Activated T-cell treated with anti-CD3 and anti-CD28 coated beads, Interleukin-2, amount 50 U/mL, for 4 hours (primary cell): Measurements from ENCODE around the gene CACNA1G. TPM values are rescaled to one million over a fixed set of nuclear protein-coding genes. Genes with fewer than 3 reads are reported as not detected.
A peak's percentile ranks its signal among the peaks of the same experiment; 100 is the strongest.

Experiments
- ATAC-seq, 2 donors: fragments of 200-7000 bp; cut with Tn5 transposase; one replicate each; pipeline ENCODE4 v1.10.0; 2021
- DNase-seq: peaks from one replicate; pipeline ENCODE4 v3.0.0-alpha.2; 2020
- H3K27me3 Mint-ChIP-seq: one replicate; pipeline ENCODE4 v1.8.0; 2021; ENCODE audit warnings: low read depth, mixed read lengths
- H3K36me3 Mint-ChIP-seq: one replicate; pipeline ENCODE4 v1.8.0; 2022; ENCODE audit warnings: mixed read lengths; ENCODE audit not compliant: insufficient read depth
- H3K4me1 Mint-ChIP-seq: one replicate; pipeline ENCODE4 v1.8.0; 2021; ENCODE audit warnings: low read depth, mixed read lengths
- H3K4me3 Mint-ChIP-seq: one replicate; pipeline ENCODE4 v1.8.0; 2021; ENCODE audit warnings: mild to moderate bottlenecking, moderate library complexity, mixed read lengths
- H3K9me3 Mint-ChIP-seq: one replicate; pipeline ENCODE4 v1.8.0; 2021; ENCODE audit warnings: mixed read lengths
- total RNA-seq, 3 donors: library from RNA; stranded (reverse); gene quantifications; one replicate each; pipeline ENCODE4 v1.2.1, GENCODE V29; 2021

The CACNA1G gene
- total RNA-seq, 3 donors from 2014 or later: 0.03 TPM; not detected in 2

GRCh38 chr17:50647187-50647586 is 86.7 kb downstream of the CACNA1G start:
- ATAC-seq (no peak), DNase-seq (no peak)
- no peaks in the 10 kb centered on the region for H3K36me3 Mint-ChIP-seq
- peaks cover 2% of the 10 kb centered on the region for H3K27me3 Mint-ChIP-seq
- H3K4me1 Mint-ChIP-seq: no peaks in the 10 kb centered on the region
- no peak overlapping the region for H3K4me3 Mint-ChIP-seq
- H3K9me3 Mint-ChIP-seq: no peaks in the 10 kb centered on the region

- H3K27me3 Mint-ChIP-seq: peaks cover 4% of the 10 kb centered on the region
- no peaks in the 10 kb centered on the region for H3K9me3 Mint-ChIP-seq
- DNase-seq (no peak), ATAC-seq (no peak)
- no peak overlapping the region for H3K4me3 Mint-ChIP-seq
- H3K4me1 Mint-ChIP-seq: no peaks in the 10 kb centered on the region
- no peaks in the 10 kb centered on the region for H3K36me3 Mint-ChIP-seq
Observed at GRCh38 chr17:50649042-50649908, 88.8 kb downstream of the CACNA1G start.

- no peak for ATAC-seq
- Mint-ChIP-seq H3K36me3 (no peaks in the 10 kb centered on the region), H3K4me3 (no peak overlapping the region), H3K27me3 (peaks cover 6% of the 10 kb centered on the region), H3K4me1 (no peaks in the 10 kb centered on the region), H3K9me3 (no peaks in the 10 kb centered on the region)
- DNase-seq: no peak
Observed at GRCh38 chr17:50651661-50652060, 91.1 kb downstream of the CACNA1G start.

- Mint-ChIP-seq H3K4me1 (no peaks in the 10 kb centered on the region), H3K4me3 (no peak overlapping the region), H3K36me3 (no peaks in the 10 kb centered on the region), H3K27me3 (peaks cover 11% of the 10 kb centered on the region), H3K9me3 (no peaks in the 10 kb centered on the region)
- no peak for DNase-seq
- ATAC-seq: no peak
Observed at GRCh38 chr17:50653738-50654137, 93.2 kb downstream of the CACNA1G start.

DNA sequence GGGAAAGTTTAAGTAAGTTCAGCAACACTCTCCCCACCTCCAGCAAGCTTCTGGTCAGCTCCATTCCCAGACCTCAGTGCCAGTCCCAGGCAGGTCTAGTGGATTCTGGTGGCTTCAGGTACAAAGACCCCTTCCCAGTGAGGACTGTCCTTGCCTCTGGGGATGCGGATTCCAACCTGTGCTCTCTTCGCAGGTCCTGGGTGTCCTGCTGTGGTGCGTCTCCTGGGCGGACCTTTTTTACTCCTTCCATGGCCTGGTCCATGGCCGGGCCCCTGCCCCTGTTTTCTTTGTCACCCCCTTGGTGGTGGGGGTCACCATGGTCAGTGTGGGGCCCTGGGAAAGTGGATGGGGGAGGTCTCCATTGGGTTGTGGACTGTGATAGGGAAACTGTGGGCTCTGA is 96.0 kb downstream of the CACNA1G start:
- DNase-seq (no peak), ATAC-seq (no peak)
- no peaks in the 10 kb centered on the region for H3K36me3 Mint-ChIP-seq
- H3K4me1 Mint-ChIP-seq: peaks cover 6% of the 10 kb centered on the region
- no peak overlapping the region for H3K4me3 Mint-ChIP-seq
- peaks cover 11% of the 10 kb centered on the region for H3K27me3 Mint-ChIP-seq
- H3K9me3 Mint-ChIP-seq: no peaks in the 10 kb centered on the region

DNA sequence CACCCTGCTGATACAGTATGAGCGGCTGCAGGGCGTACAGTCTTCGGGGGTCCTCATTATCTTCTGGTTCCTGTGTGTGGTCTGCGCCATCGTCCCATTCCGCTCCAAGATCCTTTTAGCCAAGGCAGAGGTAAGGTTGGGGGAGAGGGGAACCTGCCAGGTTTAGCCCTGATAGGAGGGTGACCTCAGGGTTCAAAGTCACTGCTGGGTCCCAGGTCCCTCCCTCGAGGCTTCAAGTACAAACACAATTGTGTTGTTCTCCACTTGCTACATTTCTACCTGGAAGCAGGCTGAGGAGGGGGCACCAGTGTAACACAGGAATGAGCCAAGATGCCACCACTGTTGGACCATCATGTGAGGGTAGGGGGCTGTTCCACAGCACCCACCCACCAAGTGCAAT is 96.5 kb downstream of the CACNA1G start:
- ATAC-seq (no peak), DNase-seq (no peak)
- Mint-ChIP-seq H3K27me3 (peaks cover 13% of the 10 kb centered on the region), H3K4me3 (no peak overlapping the region), H3K36me3 (no peaks in the 10 kb centered on the region), H3K4me1 (peaks cover 11% of the 10 kb centered on the region), H3K9me3 (no peaks in the 10 kb centered on the region)

DNA sequence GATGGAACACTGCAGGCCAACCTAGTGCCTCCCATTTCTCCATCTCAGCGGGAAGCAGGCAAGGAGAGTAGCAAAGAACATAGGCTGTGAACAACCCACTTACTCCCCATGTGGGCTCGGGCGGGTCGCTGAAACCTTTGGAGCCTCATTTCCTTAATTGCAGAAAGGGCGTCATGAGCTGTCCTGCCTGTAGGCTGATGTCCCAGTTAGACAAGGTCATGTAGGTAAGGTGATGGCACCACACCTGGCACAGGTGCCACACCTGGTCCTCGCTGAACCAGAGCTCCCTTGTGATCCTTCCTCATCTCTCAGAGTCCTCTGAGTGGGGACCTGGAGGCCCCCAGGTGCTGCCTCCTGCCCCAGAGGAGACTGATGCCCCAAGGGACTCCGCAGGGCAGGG is 97.1 kb downstream of the CACNA1G start:
- H3K36me3 Mint-ChIP-seq: no peaks in the 10 kb centered on the region
- peaks cover 13% of the 10 kb centered on the region for H3K27me3 Mint-ChIP-seq
- no peak overlapping the region for H3K4me3 Mint-ChIP-seq
- peaks cover 15% of the 10 kb centered on the region for H3K4me1 Mint-ChIP-seq
- H3K9me3 Mint-ChIP-seq: no peaks in the 10 kb centered on the region
- DNase-seq: no peak
- ATAC-seq: no peak

DNA sequence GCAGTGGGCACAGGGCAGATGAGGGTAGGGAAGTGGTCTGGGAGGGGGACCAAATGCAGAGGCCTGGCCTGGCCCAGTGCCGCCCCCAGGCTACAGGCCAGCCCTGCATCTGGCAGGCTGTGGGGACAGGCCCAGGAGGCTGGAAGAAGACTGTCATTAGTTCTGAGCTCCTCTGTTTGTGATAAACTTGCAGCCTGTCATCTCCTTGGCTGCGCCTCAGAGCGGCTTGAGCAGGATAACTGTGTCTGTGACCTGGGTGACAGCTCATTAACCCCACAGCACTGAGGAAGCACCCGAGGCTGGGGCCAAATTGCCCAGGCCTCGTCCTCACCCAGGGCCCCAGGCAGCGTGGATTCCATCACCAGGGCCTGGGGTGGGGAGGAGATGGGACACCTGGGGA is 98.1 kb downstream of the CACNA1G start:
- H3K4me3 Mint-ChIP-seq: no peak overlapping the region
- no peaks in the 10 kb centered on the region for H3K9me3 Mint-ChIP-seq
- peaks cover 15% of the 10 kb centered on the region for H3K4me1 Mint-ChIP-seq
- no peaks in the 10 kb centered on the region for H3K36me3 Mint-ChIP-seq
- H3K27me3 Mint-ChIP-seq: peaks cover 13% of the 10 kb centered on the region
- ATAC-seq (no peak), DNase-seq (no peak)

DNA sequence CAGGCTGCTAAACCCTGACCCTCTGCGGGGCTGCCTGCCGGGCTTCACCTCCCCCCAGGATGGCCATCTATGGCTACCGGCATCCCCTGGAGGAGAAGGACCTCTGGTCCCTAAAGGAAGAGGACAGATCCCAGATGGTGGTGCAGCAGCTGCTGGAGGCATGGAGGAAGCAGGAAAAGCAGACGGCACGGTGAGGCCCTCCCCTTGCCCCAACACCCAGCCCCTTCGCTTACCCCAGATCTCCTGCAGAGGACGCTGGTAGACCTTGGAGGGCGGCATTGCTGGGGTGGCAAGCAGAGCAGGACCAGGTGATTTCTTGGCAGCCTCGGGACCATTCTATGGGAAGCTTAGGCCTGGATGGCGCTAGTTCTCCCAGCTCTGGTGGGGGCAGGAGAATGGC is 98.7 kb downstream of the CACNA1G start:
- Mint-ChIP-seq H3K9me3 (no peaks in the 10 kb centered on the region), H3K36me3 (no peaks in the 10 kb centered on the region)

DNA sequence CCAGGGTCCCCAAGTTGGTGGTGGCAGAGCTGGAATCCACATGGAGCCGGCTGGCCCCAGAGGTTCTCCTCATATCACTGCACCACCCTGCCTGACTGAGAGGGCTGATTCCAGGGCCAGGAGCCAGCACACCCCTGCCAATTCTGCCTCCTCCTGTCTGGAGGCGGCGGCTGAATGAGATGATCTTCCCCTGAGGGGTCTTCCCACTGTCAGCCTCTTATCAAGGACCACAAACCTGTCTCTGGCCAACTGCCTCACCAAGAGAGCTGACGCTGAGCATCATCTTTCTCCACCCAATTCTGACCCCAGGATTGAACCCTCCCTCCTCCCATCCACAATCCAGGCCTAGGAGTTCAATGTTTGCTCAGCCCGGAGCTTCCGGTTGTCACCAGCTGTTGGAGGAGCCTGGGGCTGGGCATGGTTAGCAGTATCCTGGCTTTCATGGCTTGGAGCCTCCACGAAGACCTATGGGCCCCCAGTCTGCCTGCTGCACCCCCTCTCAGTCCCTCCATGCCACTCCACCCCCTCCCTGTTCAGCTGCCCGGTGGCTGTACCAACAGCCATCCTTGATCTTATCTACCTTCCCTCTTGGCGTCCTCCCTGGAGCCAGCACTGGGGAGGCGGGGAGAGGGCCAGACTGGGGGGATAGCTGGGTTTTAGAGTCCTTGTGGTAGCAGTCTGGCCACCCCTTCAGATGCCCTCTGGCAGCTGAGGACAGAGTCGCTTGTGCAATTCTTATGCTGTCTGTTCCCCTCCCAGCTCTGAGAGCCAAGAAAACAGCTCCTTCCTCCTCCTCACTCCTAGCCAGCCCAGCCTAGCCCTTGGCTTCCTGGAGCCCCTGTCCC is 99.7 kb downstream of the CACNA1G start:
- DNase-seq (no peak), ATAC-seq (no peak)
- Mint-ChIP-seq H3K9me3 (no peaks in the 10 kb centered on the region), H3K4me3 (no peak overlapping the region), H3K4me1 (peaks cover 15% of the 10 kb centered on the region), H3K27me3 (peaks cover 9% of the 10 kb centered on the region), H3K36me3 (no peaks in the 10 kb centered on the region)

More for the DNA sequence above, 98.7 kb downstream of the CACNA1G start:
- H3K27me3 Mint-ChIP-seq: peaks cover 11% of the 10 kb centered on the region
- no peak for ATAC-seq
- peaks cover 15% of the 10 kb centered on the region for H3K4me1 Mint-ChIP-seq
- H3K4me3 Mint-ChIP-seq: no peak overlapping the region
- DNase-seq: no peak

DNA sequence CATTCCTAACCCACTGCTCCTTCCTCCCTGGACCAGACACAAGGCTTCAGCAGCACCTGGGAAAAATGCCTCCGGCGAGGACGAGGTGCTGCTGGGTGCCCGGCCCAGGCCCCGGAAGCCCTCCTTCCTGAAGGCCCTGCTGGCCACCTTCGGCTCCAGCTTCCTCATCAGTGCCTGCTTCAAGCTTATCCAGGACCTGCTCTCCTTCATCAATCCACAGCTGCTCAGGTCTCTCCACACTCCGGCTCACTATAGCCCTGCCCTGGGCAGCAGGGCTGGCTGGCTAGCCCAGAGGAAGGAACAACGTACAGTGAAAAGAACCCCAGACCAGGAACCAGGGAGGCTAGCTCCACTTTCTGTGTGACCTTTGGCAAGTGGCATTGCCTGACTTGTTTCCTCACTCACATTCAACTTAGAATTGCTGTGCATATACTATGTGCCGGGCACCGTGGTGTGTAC is 100.4 kb downstream of the CACNA1G start:
- Mint-ChIP-seq H3K9me3 (no peaks in the 10 kb centered on the region), H3K4me1 (peaks cover 15% of the 10 kb centered on the region), H3K4me3 (no peak overlapping the region), H3K36me3 (no peaks in the 10 kb centered on the region), H3K27me3 (peaks cover 9% of the 10 kb centered on the region)
- no peak for ATAC-seq
- DNase-seq: no peak

DNA sequence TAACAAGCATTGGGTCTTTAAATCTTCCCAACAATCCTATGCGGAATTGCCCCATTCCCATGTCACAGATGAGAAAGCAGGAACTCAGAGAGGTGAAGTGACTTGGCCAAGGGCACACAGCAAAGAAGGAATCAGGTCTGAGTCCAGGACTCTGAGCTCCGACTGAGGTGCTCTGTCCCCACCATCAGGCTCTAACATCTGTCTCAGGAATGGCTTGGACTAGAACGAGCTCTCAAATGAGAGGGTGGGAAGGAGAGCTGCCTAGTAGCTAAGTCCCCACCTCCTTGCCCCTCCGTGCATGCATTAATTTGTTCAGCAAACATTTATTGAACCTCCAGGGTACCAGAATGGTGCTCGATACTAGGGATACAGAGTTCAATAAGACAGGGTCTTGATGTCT is 100.8 kb downstream of the CACNA1G start:
- H3K27me3 Mint-ChIP-seq: peaks cover 9% of the 10 kb centered on the region
- H3K36me3 Mint-ChIP-seq: no peaks in the 10 kb centered on the region
- H3K4me1 Mint-ChIP-seq: peaks cover 15% of the 10 kb centered on the region
- H3K4me3 Mint-ChIP-seq: no peak overlapping the region
- peak in 1 of 2 donors; percentile 7 for ATAC-seq
- no peaks in the 10 kb centered on the region for H3K9me3 Mint-ChIP-seq
- no peak for DNase-seq

GRCh38 chr17:50661795-50662391 is 101.4 kb downstream of the CACNA1G start:
- peak overlapping the region; percentile 16 for H3K4me3 Mint-ChIP-seq
- H3K4me1 Mint-ChIP-seq: peaks cover 15% of the 10 kb centered on the region
- DNase-seq: no peak
- ATAC-seq: peak; percentile 81 to 84
- no peaks in the 10 kb centered on the region for H3K9me3 Mint-ChIP-seq
- peaks cover 6% of the 10 kb centered on the region for H3K27me3 Mint-ChIP-seq
- H3K36me3 Mint-ChIP-seq: no peaks in the 10 kb centered on the region

- no peak for DNase-seq
- Mint-ChIP-seq H3K4me1 (peaks cover 15% of the 10 kb centered on the region), H3K9me3 (no peaks in the 10 kb centered on the region), H3K27me3 (peaks cover 5% of the 10 kb centered on the region), H3K36me3 (no peaks in the 10 kb centered on the region), H3K4me3 (no peak overlapping the region)
- no peak for ATAC-seq
Observed at GRCh38 chr17:50662632-50663225, 102.2 kb downstream of the CACNA1G start.
